Adrenal gland (tissue), 12 donors: ENCODE data around the gene PSMD13. TPM values are rescaled to one million over a fixed set of nuclear protein-coding genes. Genes with fewer than 3 reads are reported as not detected.

Source experiments
- DNase-seq, 7 donors: peaks; one replicate each; pipeline ENCODE4 v3.0.0-alpha.2; 2019 to 2020
- H3K27ac ChIP-seq, 5 donors: fragments of 200-600 bp; sonication (generic) in 4 of 5; 1 replicate in 3 of 5; 2 replicates in 2 of 5; pipeline versions ENCODE4 v1.5.1 to v1.8.0; 2016 to 2020; ENCODE audit warnings: mild to moderate bottlenecking in 1 of 5
- H3K27me3 ChIP-seq: fragments of 200-600 bp; 2 replicates; pipeline ENCODE4 v1.8.0; 2021
- H3K36me3 ChIP-seq, 2 donors: fragments of 200-600 bp; replicated peaks in 1 of 2; 1 replicate in 1 of 2; 2 replicates in 1 of 2; pipeline versions ENCODE4 v1.5.1 to v1.8.0; 2018 to 2022
- H3K4me1 ChIP-seq, 2 donors: fragments of 200-600 bp; replicated peaks in 1 of 2; 1 replicate in 1 of 2; 2 replicates in 1 of 2; pipeline versions ENCODE4 v1.5.1 to v1.8.0; 2018 to 2021
- H3K4me3 ChIP-seq, 4 donors: fragments of 200-600 bp; sonication (generic) in 3 of 4; one replicate each; pipeline ENCODE4 v1.5.1; 2016 to 2018
- H3K9me3 ChIP-seq, 3 donors: fragments of 200-600 bp; sonication (generic) in 1 of 3; replicated peaks in 1 of 3; 1 replicate in 2 of 3; 2 replicates in 1 of 3; pipeline versions ENCODE4 v1.5.1 to v1.8.0; 2016 to 2021
- CTCF ChIP-seq, 6 experiments: fragments of 450-650 bp in 4 of 6; fragments of 200-600 bp in 2 of 6; sonication (generic) in 1 of 6; IDR thresholded peaks; 1 replicate in 5 of 6; 2 replicates in 1 of 6; pipeline versions ENCODE4 v1.5.1 to v1.8.0; 2016 to 2021; ENCODE audit warnings: antibody characterized with exemption in 6 of 6, mild to moderate bottlenecking in 2 of 6, moderate library complexity in 1 of 6
- POLR2A ChIP-seq, 2 donors: fragments of 450-650 bp; IDR thresholded peaks; one replicate each; pipeline ENCODE4 v1.6.1; 2017; ENCODE audit warnings: antibody characterized with exemption in 2 of 2, mild to moderate bottlenecking in 2 of 2, moderate library complexity in 1 of 2
- WGBS, 4 donors: extraction: QIAGEN DNeasy Blood & Tissue Kit in 2 of 4; methylation state at CpG; one replicate each; pipeline versions ENCODE4 v1.1.5 to v1.1.7; 2013 to 2017; 5-methylcytosine and 5-hydroxymethylcytosine counted together
- intact Hi-C, 2 donors: fragments of 100-400 bp; cut with DNase I; formaldehyde crosslinking; loops; one replicate each; pipeline versions ENCODE4 v1.14.1 to v1.15.0; 2022 to 2023
- polyA plus RNA-seq, 3 donors: library from polyadenylated mRNA; stranded (reverse); fragments of 200-250 nt in 2 of 3; fragments of 350-450 nt in 1 of 3; fragmentation: Illumina TruSeq in 1 of 3; extraction: RNeasy Lipid Tissue Mini Kit (QIAGEN cat#74804) in 1 of 3; gene quantifications; one replicate each; pipeline ENCODE4 v1.2.3, GENCODE V29; 2013 to 2014
- total RNA-seq, 9 donors: library from RNA; depleted of rRNA in 4 of 9; stranded (reverse); fragments of >200 nt in 4 of 9; fragments of 120-200 nt in 1 of 9; fragmentation: NEBNext Ultra II Directional in 1 of 9; extraction: Animal tissue kit (Norgen Biotek cat#: 25700) in 1 of 9; gene quantifications; one replicate each; pipeline versions ENCODE4 v1.1.0 to v1.2.4, GENCODE V29; 2013 to 2023
- donor health status: healthy with polysubstance abuse.
- donor health status: Bipolar disorder and iron deficiency.
- donor health status: DM: yes; HTN: yes; CAD: no.
- donor health status: DM: no; HTN: no; CAD: no.
- donor health status: DM: no; HTN: no; CAD: no.
- donor health status: DM: yes; HTN: yes; CAD: no.

The PSMD13 gene
- total and polyA plus RNA-seq, 12 donors = 62.2 to 174 (median 89.4) TPM

GRCh38 chr11:279966-280705 is 43.4 kb downstream of the PSMD13 start:
- no peaks in the 10 kb centered on the region for H3K36me3 ChIP-seq
- intact Hi-C loops = no loop called here
- TF ChIP-seq CTCF (IDR thresholded peaks at IDR 0.05) (no peak), POLR2A (IDR thresholded peaks at IDR 0.05) (no peak)
- DNase-seq = peak in 1 of 7 donors; percentile 13
- peak overlapping the region in 1 of 4 donors; percentile 28 for H3K4me3 ChIP-seq
- peaks cover 0 to 13% of the 10 kb centered on the region in 2 donors for H3K4me1 ChIP-seq
- no peaks in the 10 kb centered on the region for H3K9me3 ChIP-seq
- 0 to 9% (median 2%) methylated on average over 6 to 84 of the region's 85 CpGs for WGBS, 4 donors
- H3K27ac ChIP-seq = no peak overlapping the region
- H3K27me3 ChIP-seq = peaks cover 48% of the 10 kb centered on the region

GRCh38 chr11:280706-281485 is 44.1 kb downstream of the PSMD13 start:
- Histone ChIP-seq H3K9me3 (no peaks in the 10 kb centered on the region), H3K27me3 (peaks cover 48% of the 10 kb centered on the region), H3K4me3 (peak overlapping the region in 1 of 4 donors; percentile 28), H3K36me3 (no peaks in the 10 kb centered on the region), H3K27ac (no peak overlapping the region), H3K4me1 (peaks cover 0 to 13% of the 10 kb centered on the region in 2 donors)
- TF ChIP-seq POLR2A (IDR thresholded peaks at IDR 0.05) (no peak), CTCF (IDR thresholded peaks at IDR 0.05) (no peak)
- 7 to 28% (median 9%) methylated on average over 10 to 79 of the region's 79 CpGs for WGBS, 4 donors
- DNase-seq = peak in 1 of 7 donors; percentile 6
- intact Hi-C loops = no loop called here

- peak in 1 of 7 donors; percentile 2 for DNase-seq
- H3K36me3 ChIP-seq = no peaks in the 10 kb centered on the region
- H3K27ac ChIP-seq = no peak overlapping the region
- H3K9me3 ChIP-seq = no peaks in the 10 kb centered on the region
- intact Hi-C loops = no loop called here
- H3K4me3 ChIP-seq = no peak overlapping the region
- peaks cover 48% of the 10 kb centered on the region for H3K27me3 ChIP-seq
- TF ChIP-seq CTCF (IDR thresholded peaks at IDR 0.05) (no peak), POLR2A (IDR thresholded peaks at IDR 0.05) (no peak)
- WGBS, 4 donors = 23 to 41% (median 36%) methylated on average over 8 to 26 of the region's 26 CpGs
- peaks cover 0 to 13% of the 10 kb centered on the region in 2 donors for H3K4me1 ChIP-seq
Measured at GRCh38 chr11:281486-282161, 44.8 kb downstream of the PSMD13 start.

GRCh38 chr11:282171-282570 is 45.4 kb downstream of the PSMD13 start:
- H3K36me3 ChIP-seq = no peaks in the 10 kb centered on the region
- intact Hi-C loops = no loop called here
- H3K9me3 ChIP-seq = no peaks in the 10 kb centered on the region
- H3K4me1 ChIP-seq = peaks cover 0 to 13% of the 10 kb centered on the region in 2 donors
- no peak overlapping the region for H3K4me3 ChIP-seq
- 46 to 75% (median 63%) methylated on average over 4 of the region's 4 CpGs for WGBS, 4 donors
- peak in 1 of 7 donors; percentile 3 for DNase-seq
- peaks cover 48% of the 10 kb centered on the region for H3K27me3 ChIP-seq
- TF ChIP-seq POLR2A (IDR thresholded peaks at IDR 0.05) (no peak), CTCF (IDR thresholded peaks at IDR 0.05) (no peak)
- no peak overlapping the region for H3K27ac ChIP-seq
